OCI-M1 (cell line): ENCODE measurements around the gene TOR1A.
"Not testable (repeated sequence)": the region's sequence is repeated elsewhere in the genome, so short reads cannot be mapped to it uniquely, and the experiment has no call there.

Experiments used
- DNase-seq: peaks from one replicate; lab custom pipeline; 2025; lab: John Stamatoyannopoulos, UW

The TOR1A gene

GRCh38 chr9:129783516-129784361 lies 40.2 kb downstream of the TOR1A start:
- peak; percentile 85 for DNase-seq

DNA sequence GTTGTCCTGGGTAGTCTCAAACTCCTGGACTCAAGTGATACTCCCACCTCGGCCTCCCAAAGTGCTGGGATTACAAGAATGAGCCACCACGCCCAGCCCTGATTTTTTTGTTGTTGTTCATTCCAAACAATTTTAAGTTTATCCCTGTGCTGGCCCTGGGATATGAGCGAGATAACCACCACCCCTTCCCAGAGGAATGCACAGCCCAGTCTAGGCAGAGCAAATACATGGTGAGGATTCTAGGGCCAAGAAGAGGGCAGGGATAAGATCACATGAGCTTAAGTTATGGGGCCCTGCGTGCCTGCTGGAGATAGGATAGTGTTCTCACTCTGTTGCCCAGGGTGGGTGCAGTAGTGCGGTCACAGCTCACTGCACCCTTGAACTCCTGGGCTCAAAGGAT lies 42.0 kb downstream of the TOR1A start:
- DNase-seq = no peak

DNA sequence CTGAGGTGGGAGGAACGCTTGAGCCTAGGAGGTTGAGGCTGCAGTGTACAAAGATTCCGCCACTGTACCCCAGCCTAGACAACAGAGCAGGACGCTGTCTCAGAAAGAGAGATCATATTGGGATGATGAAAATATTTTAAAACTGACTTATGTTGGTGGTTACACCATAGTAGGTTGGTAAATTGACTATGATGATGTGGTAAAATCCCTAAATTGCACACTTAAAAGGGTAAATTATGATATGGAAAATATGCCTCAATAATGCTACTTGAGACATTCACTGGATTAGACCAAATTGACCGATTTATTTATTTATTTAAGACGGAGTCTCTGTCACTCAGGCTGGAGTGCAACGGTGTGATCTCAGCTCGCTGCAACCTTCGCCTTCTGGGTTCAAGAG lies 42.8 kb downstream of the TOR1A start:
- DNase-seq = no peak

DNA sequence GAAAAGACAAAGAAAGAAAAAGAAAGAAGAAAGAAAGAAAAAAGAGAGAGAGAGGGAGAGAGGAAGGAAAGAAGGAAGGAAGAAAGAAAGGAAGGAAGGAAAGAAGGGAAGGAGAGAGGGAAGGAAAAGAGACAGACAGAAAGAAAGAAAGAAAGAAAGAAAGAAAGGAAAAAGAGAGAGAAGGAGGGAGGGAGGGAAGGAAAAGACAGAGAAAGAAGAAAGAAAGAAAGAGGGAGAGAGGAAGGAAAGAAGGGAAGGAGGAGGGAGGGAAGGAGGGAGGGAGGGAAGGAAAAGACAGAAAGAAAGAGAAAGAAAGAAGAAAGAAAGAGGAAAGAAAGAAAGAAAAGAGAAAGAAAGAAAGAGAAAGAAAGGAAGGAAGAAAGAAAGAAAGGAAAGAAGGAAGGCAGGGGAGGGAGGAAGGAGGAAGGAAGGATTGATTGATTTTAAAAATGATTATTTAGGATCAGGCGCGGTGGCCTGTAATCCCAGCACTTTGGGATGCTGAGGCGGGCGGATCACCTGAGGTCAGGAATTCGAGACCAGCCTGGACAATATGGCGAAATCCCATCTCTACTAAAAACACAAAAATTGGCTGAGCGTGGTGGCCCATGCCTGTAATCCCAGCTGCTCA lies 44.3 kb downstream of the TOR1A start:
- DNase-seq = no peak

DNA sequence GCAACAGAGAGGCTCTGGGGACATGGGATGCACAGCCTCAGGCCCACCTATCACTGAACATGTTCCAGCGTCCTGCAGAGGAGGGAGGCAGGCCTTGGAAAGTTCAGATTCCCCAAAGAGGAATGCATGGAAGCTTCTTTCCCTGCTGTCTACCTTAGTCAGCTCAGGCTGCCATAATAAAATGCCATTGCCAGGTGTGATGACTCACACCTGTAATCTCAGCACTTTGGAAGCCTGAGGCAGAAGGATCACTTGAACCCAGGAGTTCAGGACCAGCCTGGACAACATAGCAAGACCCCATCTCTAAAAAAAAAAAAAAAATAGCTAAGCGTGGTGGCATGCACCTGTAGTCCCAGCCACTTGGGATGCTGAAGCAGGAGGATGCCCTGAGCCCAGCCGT lies 45.5 kb downstream of the TOR1A start:
- no peak for DNase-seq

GRCh38 chr9:129777769-129778130 lies 46.2 kb downstream of the TOR1A start:
- DNase-seq = peak; percentile 68

- DNase-seq = peak; percentile 96
These were observed 46.8 kb downstream of the TOR1A start for GRCh38 chr9:129776938-129777768.

DNA sequence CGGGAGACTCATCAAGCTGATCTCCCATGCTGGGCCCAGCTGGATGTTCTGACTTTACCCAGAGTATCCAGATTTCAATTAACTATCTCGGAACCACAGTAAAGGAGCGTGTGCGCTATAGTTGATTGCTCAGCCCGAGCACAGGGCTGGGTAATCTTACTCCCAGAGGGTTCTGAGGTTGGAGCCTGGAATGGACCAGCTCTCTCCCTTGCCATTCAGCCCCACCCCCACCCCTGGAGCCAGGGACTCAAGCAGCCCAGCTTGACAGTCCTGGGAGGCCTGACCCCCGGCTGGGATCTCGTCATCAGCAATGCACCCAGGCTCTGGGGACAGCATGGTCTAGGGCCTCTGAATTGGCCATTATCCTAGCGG lies 47.4 kb downstream of the TOR1A start:
- no peak for DNase-seq

- not testable (repeated sequence) for DNase-seq
These were observed 47.8 kb downstream of the TOR1A start for GRCh38 chr9:129776096-129776495.

GRCh38 chr9:129775448-129775798 lies 48.5 kb downstream of the TOR1A start:
- DNase-seq = no peak

DNA sequence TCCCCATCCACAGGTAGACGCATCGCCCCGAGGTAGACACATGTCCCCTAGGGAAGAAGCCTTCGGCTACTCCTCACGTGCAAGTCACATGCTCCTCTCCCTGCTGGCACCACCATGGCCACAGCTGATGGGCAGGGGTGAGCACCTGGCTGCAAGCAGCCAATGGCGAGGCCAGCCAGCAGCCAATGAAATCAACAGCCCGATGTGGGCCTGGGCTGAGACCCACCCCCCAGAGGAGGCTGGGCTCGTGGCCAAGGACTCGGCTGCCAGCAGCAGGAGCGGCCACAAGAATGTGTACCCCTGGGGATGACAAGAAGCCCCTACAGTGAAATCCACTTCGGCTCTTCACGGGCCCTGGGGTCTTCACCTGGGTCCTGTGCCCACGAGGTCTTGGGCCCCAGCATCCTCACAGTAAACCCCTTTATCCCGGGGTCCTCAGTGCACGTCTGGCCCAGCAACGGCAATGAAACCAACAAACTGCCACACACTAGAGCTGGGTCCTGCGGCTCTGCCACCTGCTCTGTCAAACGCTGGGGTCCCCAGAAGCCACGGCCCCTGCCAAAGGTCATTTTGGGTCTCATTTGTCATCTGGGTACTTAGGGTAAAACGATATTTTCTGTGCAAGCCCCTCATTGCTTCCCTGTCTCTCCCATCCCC lies 49.0 kb downstream of the TOR1A start:
- DNase-seq = no peak

DNA sequence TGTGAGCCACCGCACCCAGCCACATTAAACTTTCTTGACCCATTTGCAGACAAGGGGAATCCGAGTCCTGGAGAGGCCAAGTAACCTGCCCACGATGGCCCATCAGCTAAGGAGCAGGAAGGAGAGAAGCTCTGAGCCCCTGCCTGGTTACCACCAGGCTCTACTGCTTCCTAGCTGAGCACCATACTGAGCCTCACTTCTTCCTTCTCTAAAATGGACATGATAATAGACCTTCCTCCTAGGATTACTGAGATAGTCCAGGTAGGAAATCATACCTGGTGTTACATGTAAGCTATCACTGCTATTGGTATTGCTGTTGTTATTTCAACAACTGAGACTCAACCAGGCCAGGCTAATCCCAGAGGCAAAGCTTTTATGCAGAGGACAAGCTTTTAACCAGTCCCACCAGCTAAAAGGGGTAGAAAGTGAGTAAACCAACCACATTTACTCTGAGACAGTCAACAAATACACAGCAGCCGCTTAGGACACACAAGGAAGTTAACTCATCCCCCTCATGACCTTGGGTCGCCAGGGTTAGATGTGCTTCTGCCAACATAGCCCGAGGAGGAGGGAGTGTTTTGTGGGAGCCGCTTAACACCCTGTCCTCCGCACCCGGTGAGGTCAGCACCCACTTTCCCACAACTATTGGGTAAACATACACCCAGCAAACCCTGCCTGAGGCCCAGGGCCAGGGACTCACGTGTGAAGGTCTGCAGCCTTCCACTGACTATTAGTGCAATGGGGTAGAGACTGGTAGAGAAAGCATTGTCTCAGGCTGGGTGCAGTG lies 50.5 kb downstream of the TOR1A start:
- DNase-seq = no peak

GRCh38 chr9:129770741-129771140 lies 53.2 kb downstream of the TOR1A start:
- DNase-seq = no peak

GRCh38 chr9:129769669-129770068 lies 54.3 kb downstream of the TOR1A start:
- DNase-seq = peak; percentile 32

DNA sequence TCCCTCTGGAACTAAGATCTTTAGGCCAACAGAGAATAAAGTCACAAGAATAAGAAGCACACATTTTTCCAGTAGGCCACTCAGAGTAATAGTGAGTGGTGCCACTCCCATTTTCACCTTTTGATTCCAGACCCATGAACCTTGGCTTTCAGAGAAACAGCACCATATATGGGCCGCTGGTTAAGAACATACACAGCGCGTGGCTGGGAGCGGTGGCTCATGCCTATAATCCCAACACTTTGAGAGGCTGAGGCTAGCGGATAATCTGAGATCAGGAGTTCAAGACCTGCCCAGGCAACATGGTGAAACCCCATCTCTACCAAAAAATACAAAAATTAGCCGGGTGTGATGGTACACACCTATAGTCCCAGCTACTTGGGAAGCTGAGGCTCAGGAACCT lies 55.5 kb downstream of the TOR1A start:
- DNase-seq = no peak

DNA sequence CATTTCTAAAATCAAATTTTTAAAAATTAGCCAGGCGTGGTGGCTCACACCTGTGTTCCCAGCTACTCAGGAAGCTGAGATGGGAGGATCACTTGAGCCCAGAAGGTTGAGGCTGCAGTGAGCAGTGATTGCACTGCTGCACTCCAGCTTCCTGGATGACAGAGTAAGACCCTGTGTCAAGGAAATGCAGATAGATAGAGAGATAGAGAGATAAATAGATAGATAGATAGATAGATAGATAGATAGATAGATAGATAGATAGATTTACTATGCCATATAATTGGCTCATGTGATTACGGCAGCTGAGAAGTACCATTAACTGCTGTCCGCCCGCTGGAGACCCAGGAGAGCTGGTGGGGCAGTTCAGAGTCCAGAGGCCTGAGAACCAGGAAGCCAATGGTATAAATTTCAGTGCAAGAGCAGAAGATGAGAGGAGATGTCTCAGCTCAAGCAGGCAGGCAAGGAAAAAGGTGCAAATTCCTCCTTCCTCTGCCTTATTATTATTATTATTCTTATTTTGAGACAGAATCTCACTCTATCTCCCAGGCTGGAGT lies 58.1 kb downstream of the TOR1A start:
- no peak for DNase-seq

- DNase-seq = no peak
These were observed 60.7 kb downstream of the TOR1A start for GRCh38 chr9:129762985-129763926.
